ENCODE data around the gene PBX2.

DNA sequence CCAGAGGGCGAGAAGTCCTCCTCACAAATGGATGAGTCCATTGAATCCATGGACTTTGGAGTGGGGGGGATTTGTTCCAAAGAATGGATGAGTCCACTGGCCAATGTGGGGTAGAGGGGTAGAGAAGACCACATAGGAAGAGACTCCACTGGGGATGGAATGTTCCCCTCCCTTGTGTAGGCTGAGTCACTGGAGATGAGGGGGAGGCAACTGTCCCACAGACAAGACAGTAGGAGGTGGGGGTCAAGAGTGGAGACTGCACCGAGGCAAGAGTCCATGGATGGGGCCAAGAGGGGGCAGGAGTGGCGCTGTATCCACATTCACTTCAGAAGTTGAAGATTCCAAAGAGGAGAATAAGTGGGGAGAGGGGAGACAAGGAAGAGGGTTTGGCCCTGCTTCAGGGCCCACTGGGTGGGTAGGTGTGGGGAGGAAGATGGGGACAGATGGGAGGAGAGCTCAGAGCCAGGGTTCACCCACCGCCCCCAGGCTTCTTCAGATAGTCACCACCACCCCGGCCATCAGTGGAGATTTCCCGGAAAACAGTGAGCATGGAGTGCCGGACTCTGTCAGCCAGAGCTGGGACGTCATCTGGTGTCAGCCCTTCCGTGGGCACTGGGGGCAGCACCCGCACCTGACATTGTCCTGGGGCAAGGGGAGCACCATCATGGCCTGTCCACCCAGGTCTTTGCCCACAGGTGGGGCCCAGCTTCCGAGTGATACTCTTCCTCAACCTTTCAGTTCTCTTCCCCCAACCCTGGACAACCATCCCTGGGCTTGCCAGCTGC lies 21.0 kb downstream of the PBX2 start:
- TF ChIP-seq, protein P1, sequence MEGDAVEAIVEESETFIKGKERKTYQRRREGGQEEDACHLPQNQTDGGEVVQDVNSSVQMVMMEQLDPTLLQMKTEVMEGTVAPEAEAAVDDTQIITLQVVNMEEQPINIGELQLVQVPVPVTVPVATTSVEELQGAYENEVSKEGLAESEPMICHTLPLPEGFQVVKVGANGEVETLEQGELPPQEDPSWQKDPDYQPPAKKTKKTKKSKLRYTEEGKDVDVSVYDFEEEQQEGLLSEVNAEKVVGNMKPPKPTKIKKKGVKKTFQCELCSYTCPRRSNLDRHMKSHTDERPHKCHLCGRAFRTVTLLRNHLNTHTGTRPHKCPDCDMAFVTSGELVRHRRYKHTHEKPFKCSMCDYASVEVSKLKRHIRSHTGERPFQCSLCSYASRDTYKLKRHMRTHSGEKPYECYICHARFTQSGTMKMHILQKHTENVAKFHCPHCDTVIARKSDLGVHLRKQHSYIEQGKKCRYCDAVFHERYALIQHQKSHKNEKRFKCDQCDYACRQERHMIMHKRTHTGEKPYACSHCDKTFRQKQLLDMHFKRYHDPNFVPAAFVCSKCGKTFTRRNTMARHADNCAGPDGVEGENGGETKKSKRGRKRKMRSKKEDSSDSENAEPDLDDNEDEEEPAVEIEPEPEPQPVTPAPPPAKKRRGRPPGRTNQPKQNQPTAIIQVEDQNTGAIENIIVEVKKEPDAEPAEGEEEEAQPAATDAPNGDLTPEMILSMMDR (conservative IDR thresholded peaks at IDR 0.05; ENCODE audit: low read depth, low read length) = 0 out of 2 replicates have a peak, but pooled peaks have one; percentile 9
- TF ChIP-seq EZH2 (IDR thresholded peaks at IDR 0.05; ENCODE audit: borderline replicate concordance, low read depth, low read length, poor library complexity, severe bottlenecking) = no peak

All from A673 (cell line).